ENCODE data around the gene SSBP3.

SSBP3 gene

GRCh38 chr1:54331843-54332463 lies 74.2 kb downstream of the SSBP3 start:
- no peak for DNase-seq (ENCODE audit: low read depth in 2 of 3, low spot score in 1 of 3)

GRCh38 chr1:54331091-54331772 lies 75.0 kb downstream of the SSBP3 start:
- no peak for DNase-seq (ENCODE audit: low read depth in 2 of 3, low spot score in 1 of 3)

GRCh38 chr1:54329312-54330003 lies 76.7 kb downstream of the SSBP3 start:
- no peak for DNase-seq (ENCODE audit: low read depth in 2 of 3, low spot score in 1 of 3)

DNA sequence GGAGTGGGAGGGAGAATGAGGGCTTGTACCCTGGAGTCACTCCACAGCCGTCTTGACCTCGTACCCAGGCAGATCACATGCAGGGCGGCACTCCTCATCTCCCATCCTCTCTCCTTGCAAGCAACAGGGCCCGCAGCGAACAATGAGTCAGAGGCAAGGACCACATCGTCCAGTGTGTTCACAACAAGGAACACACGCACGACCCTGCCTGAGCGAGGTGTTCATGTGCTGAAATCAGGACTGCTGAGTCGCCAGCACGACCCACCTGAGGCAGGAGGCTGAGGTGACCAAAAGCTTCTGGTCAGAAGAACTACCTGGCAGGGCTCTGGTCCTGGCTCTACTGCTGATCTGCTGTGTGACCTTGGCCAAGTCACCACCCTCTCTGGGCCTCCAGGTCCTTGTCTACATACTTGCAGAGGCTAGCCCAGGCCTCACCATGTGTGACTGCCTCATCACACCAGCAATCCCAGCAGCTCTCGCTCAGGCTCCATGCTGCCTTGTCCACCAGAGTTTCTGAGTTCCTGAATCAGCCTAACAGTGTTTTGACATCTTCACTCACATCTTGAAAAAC lies 78.0 kb downstream of the SSBP3 start:
- no peak for DNase-seq (ENCODE audit: low read depth in 2 of 3, low spot score in 1 of 3)

GRCh38 chr1:54327386-54328065 lies 78.7 kb downstream of the SSBP3 start:
- no peak for DNase-seq (ENCODE audit: low read depth in 2 of 3, low spot score in 1 of 3)

DNA sequence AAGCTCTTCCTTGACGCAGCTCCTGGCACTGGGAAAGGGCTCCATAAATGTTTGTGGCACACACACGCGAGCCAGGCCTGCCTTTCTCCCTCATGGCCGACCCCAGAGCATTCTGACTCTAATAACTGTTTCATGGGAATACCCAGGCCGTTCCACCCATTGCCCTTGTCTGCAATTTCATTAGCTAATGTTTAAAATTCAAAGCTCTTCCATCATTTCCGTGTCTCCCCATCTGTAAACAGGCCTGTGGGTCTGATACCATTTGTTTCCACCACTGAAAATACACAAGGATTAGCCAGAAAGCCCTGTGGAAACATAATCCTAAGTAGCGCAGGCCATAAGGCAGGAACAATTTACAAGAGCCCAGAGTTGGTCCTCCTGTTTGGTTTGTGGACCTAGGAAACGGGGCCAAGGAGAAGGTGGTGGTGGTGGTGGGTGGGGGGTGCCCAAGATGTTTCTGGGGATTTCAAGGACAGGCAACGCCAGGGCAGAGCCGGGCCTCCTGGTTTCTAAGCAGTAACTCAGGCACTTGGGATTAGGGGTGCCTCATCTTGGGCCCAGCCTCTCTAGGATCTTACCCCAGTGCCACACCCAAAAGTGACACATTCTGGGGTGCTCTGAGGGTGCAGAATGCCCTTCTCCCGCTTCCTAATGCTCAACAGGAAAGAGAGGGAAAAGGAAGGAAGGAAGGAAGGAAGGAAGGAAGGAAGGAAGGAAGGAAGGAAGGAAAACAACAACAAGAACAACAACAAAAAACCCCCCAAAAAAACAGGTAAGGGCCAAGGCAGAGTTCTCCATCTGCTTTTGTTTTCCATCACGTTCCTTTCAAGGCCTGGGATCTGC lies 79.4 kb downstream of the SSBP3 start:
- no peak for DNase-seq (ENCODE audit: low read depth in 2 of 3, low spot score in 1 of 3)

DNA sequence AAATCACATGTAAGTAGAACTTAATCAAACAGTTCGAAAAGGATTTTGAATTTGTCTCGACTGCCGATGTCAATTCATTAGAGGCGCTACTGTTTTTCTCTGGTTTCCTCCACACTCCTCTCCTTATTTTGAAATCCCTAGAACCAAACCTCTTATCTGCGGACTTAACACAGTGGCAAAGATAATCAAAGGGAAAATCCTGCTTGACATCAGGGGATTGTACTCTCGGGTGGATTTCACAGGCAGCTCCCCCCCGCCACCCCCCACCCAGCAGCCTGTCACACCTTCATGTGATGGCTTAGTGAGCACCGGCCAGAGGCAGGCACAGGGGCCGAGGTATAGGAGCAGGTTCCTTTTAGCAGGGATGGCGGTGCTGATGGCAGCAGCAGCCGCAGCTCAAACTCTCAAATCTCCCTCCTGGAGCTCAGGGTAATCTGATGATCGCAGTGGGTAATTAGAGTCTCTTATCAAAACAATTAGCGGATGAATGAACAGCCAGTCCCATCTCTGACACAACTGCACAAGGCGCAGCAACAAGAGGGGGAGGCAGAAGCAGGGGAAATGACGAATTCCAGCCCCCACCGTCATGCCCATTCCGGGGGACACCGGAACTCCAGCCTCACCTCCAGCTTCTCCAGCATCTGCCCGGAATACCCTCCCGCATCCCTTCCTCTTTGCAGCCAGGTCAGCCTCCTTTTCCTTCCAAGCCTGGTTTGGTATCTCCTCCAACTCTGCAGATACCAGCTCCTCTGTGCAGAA lies 80.3 kb downstream of the SSBP3 start:
- no peak for DNase-seq (ENCODE audit: low read depth in 2 of 3, low spot score in 1 of 3)

DNA sequence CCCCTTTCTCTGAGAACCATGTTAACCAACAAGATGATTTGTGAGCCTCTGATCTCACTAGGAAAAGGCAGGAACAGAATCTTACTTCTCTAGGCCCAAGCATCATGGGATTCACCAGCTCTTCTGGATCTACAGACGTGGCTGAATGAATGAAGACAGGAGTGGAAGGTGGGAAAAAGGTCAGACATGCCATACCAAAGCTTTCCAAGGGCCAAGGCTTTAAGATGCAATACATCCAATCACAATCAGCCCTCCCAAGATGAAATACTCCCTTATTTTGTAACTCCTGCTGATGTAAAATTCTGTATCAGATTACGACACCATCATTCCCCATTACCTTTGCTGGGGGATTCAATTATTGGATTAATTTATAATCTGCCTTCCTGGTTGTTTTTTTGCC lies 80.9 kb downstream of the SSBP3 start:
- no peak for DNase-seq (ENCODE audit: low read depth in 2 of 3, low spot score in 1 of 3)

DNA sequence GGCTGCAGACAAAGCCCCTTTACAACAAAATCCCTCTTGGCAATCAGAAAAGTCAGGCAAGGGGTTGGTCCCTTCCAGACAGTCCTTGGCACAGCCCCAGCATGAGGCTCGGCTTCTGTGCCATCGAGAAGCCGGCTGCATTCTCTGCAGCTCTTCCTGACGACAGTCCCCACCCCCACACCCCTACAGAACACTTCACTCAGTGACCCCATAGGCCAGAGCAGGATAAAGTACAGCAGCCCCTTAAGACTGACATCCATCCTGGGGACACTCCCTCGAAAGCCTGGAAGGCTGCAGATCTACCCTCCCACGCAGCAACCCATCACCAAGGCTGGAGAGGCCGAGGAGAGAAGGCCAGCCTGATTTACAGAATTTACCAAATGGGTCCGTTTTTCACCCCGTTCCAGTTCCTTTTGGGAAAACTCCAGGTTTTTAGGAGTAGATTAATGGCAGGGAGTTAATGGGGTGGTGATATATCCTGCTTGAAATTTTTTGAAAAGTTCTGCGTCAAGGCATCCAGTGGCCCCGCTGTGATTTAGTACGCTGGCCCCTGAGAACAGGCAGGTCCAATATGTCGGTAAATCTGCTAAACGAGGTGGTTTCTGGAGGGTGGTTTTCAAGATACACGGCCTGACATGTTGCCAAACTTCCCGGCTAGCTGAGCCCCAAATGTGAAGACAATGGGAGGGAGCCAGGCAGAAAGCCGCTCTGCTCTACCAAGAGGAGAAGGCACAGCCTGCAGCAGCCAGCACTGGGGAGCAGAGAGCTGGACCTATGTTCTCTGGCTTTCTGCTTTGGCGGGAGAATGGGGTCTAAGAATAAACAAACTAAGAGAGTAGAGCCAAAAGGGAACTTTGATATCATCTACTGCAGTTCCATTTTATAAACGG lies 81.7 kb downstream of the SSBP3 start:
- DNase-seq (ENCODE audit: low read depth in 2 of 3, low spot score in 1 of 3) = no peak

DNA sequence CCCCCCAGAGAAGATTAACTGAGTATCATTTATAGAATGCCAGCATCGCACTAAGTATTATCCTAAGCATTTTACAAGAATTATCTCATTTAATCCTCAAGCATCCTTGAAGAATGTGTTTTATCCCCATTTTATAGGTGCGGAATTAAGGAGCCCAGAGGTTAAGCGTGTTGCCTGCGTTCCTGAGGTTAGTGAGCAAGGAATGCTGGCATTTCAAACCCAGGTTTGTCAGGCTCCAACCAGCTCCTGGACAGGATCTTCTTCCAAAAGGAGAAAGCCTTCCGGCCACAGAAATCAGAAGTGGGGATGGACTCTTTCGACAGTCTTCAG lies 82.3 kb downstream of the SSBP3 start:
- DNase-seq (ENCODE audit: low read depth in 2 of 3, low spot score in 1 of 3) = no peak

GRCh38 chr1:54323324-54323739 lies 82.9 kb downstream of the SSBP3 start:
- DNase-seq (ENCODE audit: low read depth in 2 of 3, low spot score in 1 of 3) = no peak

GRCh38 chr1:54318246-54318814 lies 87.9 kb downstream of the SSBP3 start:
- no peak for DNase-seq (ENCODE audit: low read depth in 2 of 3, low spot score in 1 of 3)

- DNase-seq (ENCODE audit: low read depth in 2 of 3, low spot score in 1 of 3) = no peak
These were observed 89.1 kb downstream of the SSBP3 start for GRCh38 chr1:54317084-54317483.

DNA sequence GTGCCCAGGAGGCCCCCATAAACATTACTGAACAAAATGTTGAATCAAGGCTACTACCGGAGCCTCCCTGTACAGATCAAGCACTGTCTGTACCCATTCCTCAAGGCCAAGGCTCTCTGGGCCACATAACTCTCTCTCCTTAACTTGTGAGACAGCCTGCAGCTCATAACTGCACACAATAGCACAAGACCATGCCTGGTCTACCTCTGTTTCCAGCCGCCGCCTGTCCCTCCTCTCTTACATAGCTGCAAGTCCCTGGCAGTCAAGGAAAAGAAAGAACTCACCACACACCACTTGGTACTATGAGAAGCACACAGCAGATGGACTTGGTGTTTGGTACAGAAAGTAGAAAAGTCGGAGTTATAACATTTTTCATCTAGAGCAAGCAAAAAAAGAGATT lies 91.1 kb downstream of the SSBP3 start:
- no peak for DNase-seq (ENCODE audit: low read depth in 2 of 3, low spot score in 1 of 3)

GRCh38 chr1:54314696-54315095 lies 91.5 kb downstream of the SSBP3 start:
- DNase-seq (ENCODE audit: low read depth in 2 of 3, low spot score in 1 of 3) = no peak

DNA sequence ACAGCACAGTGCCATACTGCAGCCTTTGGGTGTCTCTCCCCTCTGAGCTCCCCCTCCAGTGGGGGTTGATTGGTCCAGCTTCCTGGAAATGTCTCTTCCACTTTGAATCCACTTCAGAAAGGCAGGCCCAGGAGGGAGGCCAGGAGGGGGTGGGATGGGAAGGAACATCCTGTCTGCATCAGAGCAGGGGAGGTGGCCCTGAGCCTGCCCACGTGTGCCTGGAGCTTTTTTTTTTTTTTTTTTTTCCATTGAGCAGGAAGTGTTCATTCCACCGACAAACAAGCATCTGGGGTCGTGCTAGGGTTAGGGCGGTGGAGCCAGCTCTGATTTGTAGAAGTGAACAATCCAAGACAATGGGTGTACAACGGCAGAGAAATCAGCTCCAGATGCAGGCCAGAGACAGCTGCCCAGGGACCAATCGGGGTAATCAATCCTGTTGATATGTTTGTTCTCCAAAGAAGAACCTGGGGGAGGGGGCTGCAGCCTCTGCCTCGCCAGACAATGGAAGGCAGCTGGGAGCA lies 93.3 kb downstream of the SSBP3 start:
- no peak for DNase-seq (ENCODE audit: low read depth in 2 of 3, low spot score in 1 of 3)

GRCh38 chr1:54311506-54311905 lies 94.7 kb downstream of the SSBP3 start:
- no peak for DNase-seq (ENCODE audit: low read depth in 2 of 3, low spot score in 1 of 3)

All from stimulated activated CD4-positive, alpha-beta T cell treated with anti-CD3 and anti-CD28 coated beads, Interleukin-12 subunit alpha, Interleukin-12 subunit beta, amount 100 ng/mL, for 48 hours (primary cell).